ENCODE data around the gene HCN3. TPM values are rescaled to one million over a fixed set of nuclear protein-coding genes. Genes with fewer than 3 reads are reported as not detected.
A peak's percentile ranks its signal among the peaks of the same experiment; 100 is the strongest.

Gene HCN3
- total and polyA plus RNA-seq, 2 donors from 2014 or later, result 3.3 to 4.5 TPM

GRCh38 chr1:155254228-155254713 lies 23.0 kb upstream of the HCN3 start:
- no peaks in the 10 kb centered on the region for H3K27me3 ChIP-seq (ENCODE audit: control insufficient read depth, insufficient read depth, low read length)
- no peak for FAIRE-seq

GRCh38 chr1:155254714-155255242 lies 22.5 kb upstream of the HCN3 start:
- Histone ChIP-seq H3K9ac (ENCODE audit: low read length in 3 of 3) (peak overlapping the region in 2 of 3 donors; percentile 22 to 85), H3K27me3 (ENCODE audit: control insufficient read depth, insufficient read depth, low read length) (no peaks in the 10 kb centered on the region), H3K27ac (ENCODE audit: low read depth in 2 of 2, low read length in 2 of 2) (peak overlapping the region; percentile 96 to 98), H3K4me1 (ENCODE audit: control insufficient read depth in 2 of 3, insufficient read depth in 2 of 3, low read depth in 1 of 3, low read length in 3 of 3) (peaks cover 0 to 19% (median 12%) of the 10 kb centered on the region in 3 donors), H3K36me3 (ENCODE audit: control insufficient read depth in 2 of 3, insufficient read depth in 3 of 3, low read length in 3 of 3) (peaks cover 0 to 5% (median 4%) of the 10 kb centered on the region in 3 donors), H3K4me3 (ENCODE audit: low read length in 3 of 3) (peak overlapping the region; percentile 68 to 76 (median 71)), H3K9me3 (ENCODE audit: control insufficient read depth in 2 of 3, insufficient read depth in 1 of 3, low read length in 3 of 3) (no peaks in the 10 kb centered on the region)
- no peak for TF ChIP-seq CTCF (IDR thresholded peaks at IDR 0.05; ENCODE audit: borderline replicate concordance, extremely low read depth, insufficient read depth)
- FAIRE-seq (no peak), DNase-seq (peak in 4 of 5 donors; percentile 26 to 86 (median 62))
- intact Hi-C loops (cut with DNase I), result no loop called here

More at GRCh38 chr1:155254228-155254713, 23.0 kb upstream of the HCN3 start:
- no peak for TF ChIP-seq CTCF (IDR thresholded peaks at IDR 0.05; ENCODE audit: borderline replicate concordance, extremely low read depth, insufficient read depth)
- H3K36me3 ChIP-seq (ENCODE audit: control insufficient read depth in 2 of 3, insufficient read depth in 3 of 3, low read length in 3 of 3), result peaks cover 0 to 5% (median 4%) of the 10 kb centered on the region in 3 donors
- no peaks in the 10 kb centered on the region for H3K9me3 ChIP-seq (ENCODE audit: control insufficient read depth in 2 of 3, insufficient read depth in 1 of 3, low read length in 3 of 3)
- intact Hi-C loops (cut with DNase I), result no loop called here
- H3K9ac ChIP-seq (ENCODE audit: low read length in 3 of 3), result peak overlapping the region in 2 of 3 donors; percentile 22 to 85
- peak in 1 of 5 donors; percentile 74 for DNase-seq
- H3K27ac ChIP-seq (ENCODE audit: low read depth in 2 of 2, low read length in 2 of 2), result no peak overlapping the region
- H3K4me3 ChIP-seq (ENCODE audit: low read length in 3 of 3), result peak overlapping the region; percentile 46 to 71 (median 56)
- H3K4me1 ChIP-seq (ENCODE audit: control insufficient read depth in 2 of 3, insufficient read depth in 2 of 3, low read depth in 1 of 3, low read length in 3 of 3), result peaks cover 0 to 19% (median 12%) of the 10 kb centered on the region in 3 donors

GRCh38 chr1:155255243-155256007 lies 21.8 kb upstream of the HCN3 start, which contains the start of gene ENTREP3:
ENTREP3 (minus strand) TSS chr1:155255483; CDS start chr1:155254877, 606 bp downstream.
- Histone ChIP-seq H3K9ac (ENCODE audit: low read length in 3 of 3) (peak within 1 kb of the TSS; percentile 37 to 90 (median 85)), H3K36me3 (ENCODE audit: control insufficient read depth in 2 of 3, insufficient read depth in 3 of 3, low read length in 3 of 3) (peaks cover 0 to 5% (median 4%) of the 10 kb centered on the region in 3 donors), H3K9me3 (ENCODE audit: control insufficient read depth in 2 of 3, insufficient read depth in 1 of 3, low read length in 3 of 3) (no peaks in the 10 kb centered on the region), H3K4me3 (ENCODE audit: low read length in 3 of 3) (peak within 1 kb of the TSS; percentile 68 to 76 (median 71)), H3K27me3 (ENCODE audit: control insufficient read depth, insufficient read depth, low read length) (no peaks in the 10 kb centered on the region), H3K4me1 (ENCODE audit: control insufficient read depth in 2 of 3, insufficient read depth in 2 of 3, low read depth in 1 of 3, low read length in 3 of 3) (peaks cover 0 to 18% (median 12%) of the 10 kb centered on the region in 3 donors), H3K27ac (ENCODE audit: low read depth in 2 of 2, low read length in 2 of 2) (peak within 1 kb of the TSS; percentile 96 to 98)
- no peak for TF ChIP-seq CTCF (IDR thresholded peaks at IDR 0.05; ENCODE audit: borderline replicate concordance, extremely low read depth, insufficient read depth)
- no peak for FAIRE-seq
- DNase-seq, result peak; percentile 95 to 96 (median 95)
- intact Hi-C loops (cut with DNase I), result no loop called here
